Measurements from ENCODE around the gene MYO1H.

GRCh38 chr12:109310247-109311125, 37.2 kb upstream of the MYO1H start:
- TF ChIP-seq CTCF (IDR thresholded peaks at IDR 0.05 in 8 of 11, conservative IDR thresholded peaks at IDR 0.05 in 3 of 11) (no peak), POLR2A (IDR thresholded peaks at IDR 0.05) (no peak)

Data from spleen (tissue), 7 donors.